K562 (cell line): ENCODE results near the gene EPN3. TPM values are rescaled to one million over a fixed set of nuclear protein-coding genes. Genes with fewer than 3 reads are reported as not detected.

ENCODE experiments used
- ASH1L ChIP-seq: fragments of 450-650 bp; IDR thresholded peaks from 2 replicates; pipeline ENCODE4 v1.6.1; 2018; ENCODE audit warnings: borderline replicate concordance, mild to moderate bottlenecking, low read depth; ENCODE audit not compliant: partially characterized antibody
- DACH1 ChIP-seq: fragments of 450-650 bp; IDR thresholded peaks from 2 replicates; pipeline ENCODE4 v1.6.1; 2018; ENCODE audit not compliant: partially characterized antibody
- E2F1 ChIP-seq: sonication (generic); formaldehyde crosslinking; IDR thresholded peaks from 2 replicates; pipeline ENCODE4 v1.8.1; 2023; ENCODE audit warnings: mild to moderate bottlenecking, missing genetic modification reagents, moderate library complexity
- HBP1 ChIP-seq: fragments of 450-650 bp; formaldehyde crosslinking; IDR thresholded peaks from 2 replicates; pipeline ENCODE4 v1.4.0; 2022; ENCODE audit warnings: missing genetic modification characterization
- IRF1 ChIP-seq: sonication (generic); formaldehyde crosslinking; IDR thresholded peaks from 2 replicates; pipeline ENCODE4 v1.8.0; 2022; ENCODE audit warnings: missing genetic modification reagents, mild to moderate bottlenecking, borderline replicate concordance
- KDM5B ChIP-seq: fragments of 200-600 bp; sonication (generic); IDR thresholded peaks from 2 replicates; pipeline ENCODE4 v1.6.1; 2012; ENCODE audit warnings: low read depth, mild to moderate bottlenecking, moderate library complexity, low read length, control low read depth, inconsistent platforms; ENCODE audit not compliant: insufficient replicate concordance
- MAZ ChIP-seq, 2 experiments: fragments of 450-650 bp in 1 of 2; sonication (generic) in 1 of 2; formaldehyde crosslinking; IDR thresholded peaks in 1 of 2; conservative IDR thresholded peaks in 1 of 2; 2 replicates each; pipeline versions ENCODE4 v1.4.0 to v1.5.0; 2020; ENCODE audit warnings: mild to moderate bottlenecking in 1 of 2, missing genetic modification reagents in 1 of 2
- POLR2A ChIP-seq: fragments of 450-650 bp; conservative IDR thresholded peaks from 2 replicates; pipeline ENCODE4 v1.6.1; 2016
- PYGO2 ChIP-seq: fragments of 450-650 bp; IDR thresholded peaks from 2 replicates; pipeline ENCODE4 v1.6.1; 2016; ENCODE audit warnings: mild to moderate bottlenecking, missing genetic modification characterization, moderate library complexity, missing compliant biosample characterization
- ZBTB8A ChIP-seq: fragments of 450-650 bp; IDR thresholded peaks from 2 replicates; pipeline ENCODE4 v1.6.1; 2018; ENCODE audit warnings: mild to moderate bottlenecking, moderate library complexity; ENCODE audit not compliant: partially characterized antibody
- ZNF165 ChIP-seq: fragments of 250-450 bp; sonication (Bioruptor Pico); IDR thresholded peaks from 2 replicates; pipeline ENCODE4 v1.4.0; 2020; ENCODE audit warnings: borderline replicate concordance
- polyA plus RNA-seq, 8 experiments: library from polyadenylated mRNA; depleted of rRNA in 4 of 8; stranded (reverse) in 5 of 8; unstranded in 3 of 8; fragments of >200 nt; fragmentation: Nextera tagmentation in 2 of 8; fragmentation: Illumina TruSeq in 1 of 8; extraction: Ambion mirVana in 2 of 8; extraction: Trizol in 1 of 8; gene quantifications; 2 replicates each; pipeline versions ENCODE4 v1.2.1 to v1.2.3, GENCODE V29; 2011 to 2014; ENCODE audit warnings: inconsistent platforms in 1 of 8, missing spikeins in 1 of 8
- total RNA-seq, 7 experiments: library from RNA; depleted of rRNA in 6 of 7; stranded (reverse); fragments of >200 nt in 6 of 7; fragmentation: Illumina TruSeq in 2 of 7; extraction: Trizol in 2 of 7; gene quantifications; 2 replicates each; pipeline versions ENCODE4 v1.2.1 to v1.2.3, GENCODE V29; 2011 to 2021; ENCODE audit warnings: low replicate concordance in 1 of 7
- TF ChIP-seq, protein P1 (sequence below), 3 experiments: IDR thresholded peaks in 2 of 3; conservative IDR thresholded peaks in 1 of 3; 2 replicates each; pipeline ENCODE4 v1.5.1; 2011 to 2012; ENCODE audit warnings: low read length in 3 of 3, mild to moderate bottlenecking in 3 of 3, control low read depth in 2 of 3, improper control_type of control experiment in 1 of 3, inconsistent platforms in 1 of 3, low read depth in 1 of 3, mixed read lengths in 1 of 3, moderate library complexity in 1 of 3; ENCODE audit not compliant: insufficient read depth in 2 of 3
- TF ChIP-seq, protein P2 (sequence below), 3 experiments: fragments of 200-800 bp in 1 of 3; sonication (Bioruptor generic) in 1 of 3; sonication (generic) in 1 of 3; formaldehyde crosslinking in 1 of 3; IDR thresholded peaks; 2 replicates each; pipeline versions ENCODE4 v1.6.1 to v1.8.0; 2016 to 2022; ENCODE audit warnings: mild to moderate bottlenecking in 2 of 3, missing compliant biosample characterization in 2 of 3, missing genetic modification characterization in 2 of 3, missing genetic modification reagents in 1 of 3
- TF ChIP-seq, protein P3 (sequence below): fragments of 450-650 bp; formaldehyde crosslinking; IDR thresholded peaks from 2 replicates; pipeline ENCODE4 v1.4.0; 2020; ENCODE audit warnings: mild to moderate bottlenecking, moderate library complexity

Gene EPN3
- total and polyA plus RNA-seq, 9 of the 15 experiments (the other 6 are each of a cell fraction or from before 2014, with no cell fraction given), result 0.16 TPM; not detected in 8

DNA sequence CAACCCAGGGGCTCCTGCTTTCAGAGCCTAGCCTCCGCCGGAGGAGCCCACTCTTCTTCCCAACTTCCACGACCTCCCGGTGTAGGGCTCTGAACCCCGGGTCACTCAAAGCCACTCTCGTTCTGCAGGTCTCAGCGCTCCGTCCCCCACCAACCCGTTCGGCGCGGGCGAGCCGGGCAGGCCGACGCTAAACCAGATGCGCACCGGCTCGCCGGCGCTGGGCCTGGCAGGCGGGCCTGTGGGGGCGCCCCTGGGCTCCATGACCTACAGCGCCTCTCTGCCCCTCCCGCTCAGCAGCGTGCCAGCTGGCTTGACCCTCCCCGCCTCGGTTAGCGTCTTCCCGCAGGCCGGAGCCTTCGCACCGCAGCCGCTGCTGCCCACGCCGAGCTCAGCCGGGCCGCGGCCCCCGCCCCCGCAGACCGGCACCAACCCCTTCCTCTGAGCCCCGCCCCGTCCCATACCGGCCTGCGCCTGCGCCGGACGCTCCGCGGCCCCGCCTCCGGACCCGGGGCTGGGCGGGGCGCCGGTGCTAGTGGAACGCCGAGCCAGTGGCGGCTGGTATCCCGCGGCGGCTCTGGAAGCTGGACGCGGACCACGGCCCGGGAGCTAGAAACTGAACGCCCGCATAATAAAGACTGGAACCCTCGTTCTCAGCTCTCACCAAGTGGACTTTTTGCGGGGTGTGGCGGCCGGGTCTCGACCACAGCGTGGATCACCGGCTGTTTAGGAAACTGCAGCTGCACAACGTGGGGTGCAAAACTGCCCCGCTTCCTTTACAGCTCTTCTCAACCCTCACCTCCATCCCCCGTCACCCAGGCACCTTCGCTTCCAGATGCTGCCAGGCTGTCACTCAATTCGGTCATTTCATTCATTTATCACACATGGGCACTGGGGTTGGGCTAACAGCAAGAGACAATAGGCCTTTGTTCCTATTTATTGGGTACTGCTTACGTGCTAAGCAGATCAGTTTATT lies 9.5 kb downstream of the EPN3 start (continued):
- TF ChIP-seq ASH1L (no peak), ZNF165 (no peak), POLR2A (peak; percentile 64; the same call in 1 of the 2 replicates), IRF1 (CRISPR knock-in tag) (no peak), KDM5B (peak; percentile 61), DACH1 (no peak), E2F1 (no peak), PYGO2 (no peak), ZBTB8A (no peak), HBP1 (CRISPR knock-in tag) (no peak), MAZ (CRISPR knock-in tag; conservative IDR thresholded peaks at IDR 0.05 in 1 of 2, IDR thresholded peaks at IDR 0.05 in 1 of 2) (peak; percentile 91 to 96)
- TF ChIP-seq, protein P1, sequence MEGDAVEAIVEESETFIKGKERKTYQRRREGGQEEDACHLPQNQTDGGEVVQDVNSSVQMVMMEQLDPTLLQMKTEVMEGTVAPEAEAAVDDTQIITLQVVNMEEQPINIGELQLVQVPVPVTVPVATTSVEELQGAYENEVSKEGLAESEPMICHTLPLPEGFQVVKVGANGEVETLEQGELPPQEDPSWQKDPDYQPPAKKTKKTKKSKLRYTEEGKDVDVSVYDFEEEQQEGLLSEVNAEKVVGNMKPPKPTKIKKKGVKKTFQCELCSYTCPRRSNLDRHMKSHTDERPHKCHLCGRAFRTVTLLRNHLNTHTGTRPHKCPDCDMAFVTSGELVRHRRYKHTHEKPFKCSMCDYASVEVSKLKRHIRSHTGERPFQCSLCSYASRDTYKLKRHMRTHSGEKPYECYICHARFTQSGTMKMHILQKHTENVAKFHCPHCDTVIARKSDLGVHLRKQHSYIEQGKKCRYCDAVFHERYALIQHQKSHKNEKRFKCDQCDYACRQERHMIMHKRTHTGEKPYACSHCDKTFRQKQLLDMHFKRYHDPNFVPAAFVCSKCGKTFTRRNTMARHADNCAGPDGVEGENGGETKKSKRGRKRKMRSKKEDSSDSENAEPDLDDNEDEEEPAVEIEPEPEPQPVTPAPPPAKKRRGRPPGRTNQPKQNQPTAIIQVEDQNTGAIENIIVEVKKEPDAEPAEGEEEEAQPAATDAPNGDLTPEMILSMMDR (IDR thresholded peaks at IDR 0.05 in 2 of 3, conservative IDR thresholded peaks at IDR 0.05 in 1 of 3; ENCODE audit: insufficient read depth in 2 of 3, low read depth in 1 of 3, low read length in 3 of 3), result peak; percentile 33 to 41 (median 34); a peak in 4 of 6 replicates
- TF ChIP-seq, protein P2, sequence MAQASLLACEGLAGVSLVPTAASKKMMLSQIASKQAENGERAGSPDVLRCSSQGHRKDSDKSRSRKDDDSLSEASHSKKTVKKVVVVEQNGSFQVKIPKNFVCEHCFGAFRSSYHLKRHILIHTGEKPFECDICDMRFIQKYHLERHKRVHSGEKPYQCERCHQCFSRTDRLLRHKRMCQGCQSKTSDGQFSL (CRISPR knock-in tag; IDR thresholded peaks at IDR 0.05), result no peak; the same call in 1 of the 2 replicates
- TF ChIP-seq, protein P2 (tag; IDR thresholded peaks at IDR 0.05), result no peak
- TF ChIP-seq, protein P3, sequence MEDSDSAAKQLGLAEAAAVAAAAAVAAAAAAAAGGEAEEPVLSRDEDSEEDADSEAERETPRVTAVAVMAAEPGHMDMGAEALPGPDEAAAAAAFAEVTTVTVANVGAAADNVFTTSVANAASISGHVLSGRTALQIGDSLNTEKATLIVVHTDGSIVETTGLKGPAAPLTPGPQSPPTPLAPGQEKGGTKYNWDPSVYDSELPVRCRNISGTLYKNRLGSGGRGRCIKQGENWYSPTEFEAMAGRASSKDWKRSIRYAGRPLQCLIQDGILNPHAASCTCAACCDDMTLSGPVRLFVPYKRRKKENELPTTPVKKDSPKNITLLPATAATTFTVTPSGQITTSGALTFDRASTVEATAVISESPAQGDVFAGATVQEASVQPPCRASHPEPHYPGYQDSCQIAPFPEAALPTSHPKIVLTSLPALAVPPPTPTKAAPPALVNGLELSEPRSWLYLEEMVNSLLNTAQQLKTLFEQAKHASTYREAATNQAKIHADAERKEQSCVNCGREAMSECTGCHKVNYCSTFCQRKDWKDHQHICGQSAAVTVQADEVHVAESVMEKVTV (CRISPR knock-in tag), result no peak
